GM12891 (cell line): ENCODE results near the gene GPR108.

Experiments used
- PAX5 ChIP-seq: IDR thresholded peaks from 2 replicates; pipeline ENCODE4 v1.6.1; 2011; ENCODE audit warnings: low read length, moderate library complexity, mild to moderate bottlenecking; ENCODE audit not compliant: insufficient read depth, severe bottlenecking
- POLR2A ChIP-seq: IDR thresholded peaks from 2 replicates; pipeline ENCODE4 v1.6.1; 2011; ENCODE audit warnings: low read depth, low read length, control low read depth
- POLR2AphosphoS5 ChIP-seq: IDR thresholded peaks from 2 replicates; pipeline ENCODE4 v1.6.1; 2011; ENCODE audit warnings: low read depth, low read length, control low read depth
- POU2F2 ChIP-seq: IDR thresholded peaks from 2 replicates; pipeline ENCODE4 v1.6.1; 2011; ENCODE audit warnings: low read depth, mild to moderate bottlenecking, control low read depth, low read length, moderate library complexity
- SPI1 ChIP-seq: IDR thresholded peaks from 2 replicates; pipeline ENCODE4 v1.6.1; 2011; ENCODE audit warnings: low read depth, low read length, control low read depth
- TAF1 ChIP-seq: IDR thresholded peaks from 2 replicates; pipeline ENCODE4 v1.6.1; 2011; ENCODE audit warnings: low read depth, low read length, control low read depth

DNA sequence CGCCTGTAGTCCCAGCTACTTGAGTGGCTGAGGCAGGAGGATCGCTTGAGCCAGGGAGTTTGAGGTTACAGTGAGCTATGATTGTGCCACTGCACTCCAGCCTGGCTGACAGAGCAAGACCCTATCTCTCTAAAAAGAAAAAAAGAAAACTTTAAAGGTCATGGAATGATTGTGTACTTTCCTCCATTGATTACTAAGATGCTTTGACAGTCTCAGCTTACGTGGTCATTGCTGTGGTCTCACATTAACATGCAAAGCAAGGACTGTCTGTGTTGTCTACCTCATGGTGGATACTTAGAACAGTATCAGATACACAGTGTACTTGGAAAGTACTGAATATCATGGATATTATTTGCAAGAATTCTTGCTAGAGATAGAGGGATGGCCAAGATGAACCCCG, 53.4 kb downstream of the GPR108 start:
- TF ChIP-seq POLR2A, result no peak
- TF ChIP-seq POLR2AphosphoS5, result no peak
- no peak for TF ChIP-seq PAX5
- TF ChIP-seq TAF1, result no peak
- no peak for TF ChIP-seq SPI1
- TF ChIP-seq POU2F2, result no peak
